BE2C (cell line): ENCODE measurements around the gene SPINK8.

Experiments
- DNase-seq: peaks from one replicate; pipeline ENCODE4 v3.0.0-alpha.2; 2020
- H3K27me3 ChIP-seq: fragments of 250-450 bp; sonication (Bioruptor Pico); 2 replicates; pipeline ENCODE4 v1.5.1; 2020; ENCODE audit warnings: mild to moderate bottlenecking
- H3K36me3 ChIP-seq: fragments of 250-450 bp; sonication (Bioruptor Pico); 2 replicates; pipeline ENCODE4 v1.5.1; 2020; ENCODE audit warnings: mild to moderate bottlenecking
- H3K4me1 ChIP-seq: fragments of 250-450 bp; sonication (Bioruptor Pico); 2 replicates; pipeline ENCODE4 v1.5.1; 2020
- H3K4me3 ChIP-seq: 2 replicates; pipeline ENCODE4 v1.5.1; 2011; ENCODE audit warnings: low read depth, low read length
- H3K9me3 ChIP-seq: fragments of 250-450 bp; sonication (Bioruptor Pico); 2 replicates; pipeline ENCODE4 v1.5.1; 2020
- CTCF ChIP-seq: IDR thresholded peaks from 2 replicates; pipeline ENCODE4 v1.5.1; 2012; ENCODE audit warnings: mild to moderate bottlenecking, low read depth, low read length

SPINK8 gene

GRCh38 chr3:48306290-48306689 lies 27.2 kb downstream of the SPINK8 start:
- H3K27me3 ChIP-seq, result no peaks in the 10 kb centered on the region
- no peaks in the 10 kb centered on the region for H3K4me1 ChIP-seq
- TF ChIP-seq CTCF, result no peak
- H3K36me3 ChIP-seq, result no peaks in the 10 kb centered on the region
- H3K4me3 ChIP-seq, result no peak overlapping the region
- DNase-seq, result no peak
- no peaks in the 10 kb centered on the region for H3K9me3 ChIP-seq

DNA sequence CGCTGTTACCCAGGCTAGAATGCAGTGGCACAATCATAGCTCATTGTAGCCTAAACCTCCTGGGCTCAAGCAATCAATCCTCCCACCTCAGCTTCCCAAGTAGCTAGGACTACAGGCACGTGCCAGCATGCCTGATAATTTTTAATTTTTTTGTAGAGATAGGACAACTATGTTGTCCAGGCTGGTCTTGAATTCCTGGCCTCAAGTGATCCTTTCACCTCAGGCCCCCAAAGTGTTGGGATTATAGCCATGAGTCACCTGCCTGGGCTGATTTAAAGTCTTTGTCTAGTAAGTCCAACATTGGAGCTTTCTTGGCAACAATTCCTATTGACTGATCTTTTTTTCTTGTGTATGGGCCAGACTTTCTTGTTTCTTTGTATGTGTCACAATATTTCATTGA lies 28.1 kb downstream of the SPINK8 start:
- Histone ChIP-seq H3K27me3 (no peaks in the 10 kb centered on the region), H3K4me1 (no peaks in the 10 kb centered on the region), H3K4me3 (no peak overlapping the region), H3K36me3 (no peaks in the 10 kb centered on the region), H3K9me3 (no peaks in the 10 kb centered on the region)
- no peak for DNase-seq
- no peak for TF ChIP-seq CTCF

DNA sequence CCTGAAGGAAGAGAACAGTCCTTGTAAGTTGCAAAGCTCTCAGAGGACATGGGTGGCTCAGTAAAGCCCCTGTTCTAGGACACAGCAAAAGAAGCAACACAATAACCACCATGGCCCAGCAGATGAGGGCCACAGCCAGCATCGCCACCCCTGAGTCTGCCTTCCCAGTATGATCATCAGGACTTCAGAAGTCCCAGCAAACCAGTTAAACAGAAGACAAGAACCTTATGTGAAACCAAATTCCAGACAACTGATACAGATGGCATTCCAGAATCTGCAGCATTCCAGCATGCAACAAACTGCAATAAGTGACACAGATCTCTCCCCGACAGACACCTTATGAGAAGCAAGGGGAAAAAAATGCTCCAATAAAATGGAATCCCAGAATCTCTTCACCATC lies 30.4 kb downstream of the SPINK8 start:
- Histone ChIP-seq H3K4me3 (no peak overlapping the region), H3K9me3 (no peaks in the 10 kb centered on the region), H3K27me3 (no peaks in the 10 kb centered on the region), H3K36me3 (no peaks in the 10 kb centered on the region), H3K4me1 (no peaks in the 10 kb centered on the region)
- TF ChIP-seq CTCF, result no peak
- DNase-seq, result no peak

GRCh38 chr3:48301800-48302166 lies 31.7 kb downstream of the SPINK8 start:
- Histone ChIP-seq H3K4me1 (no peaks in the 10 kb centered on the region), H3K27me3 (no peaks in the 10 kb centered on the region), H3K36me3 (no peaks in the 10 kb centered on the region), H3K9me3 (no peaks in the 10 kb centered on the region), H3K4me3 (peak overlapping the region; percentile 62)
- DNase-seq, result no peak
- TF ChIP-seq CTCF, result no peak

DNA sequence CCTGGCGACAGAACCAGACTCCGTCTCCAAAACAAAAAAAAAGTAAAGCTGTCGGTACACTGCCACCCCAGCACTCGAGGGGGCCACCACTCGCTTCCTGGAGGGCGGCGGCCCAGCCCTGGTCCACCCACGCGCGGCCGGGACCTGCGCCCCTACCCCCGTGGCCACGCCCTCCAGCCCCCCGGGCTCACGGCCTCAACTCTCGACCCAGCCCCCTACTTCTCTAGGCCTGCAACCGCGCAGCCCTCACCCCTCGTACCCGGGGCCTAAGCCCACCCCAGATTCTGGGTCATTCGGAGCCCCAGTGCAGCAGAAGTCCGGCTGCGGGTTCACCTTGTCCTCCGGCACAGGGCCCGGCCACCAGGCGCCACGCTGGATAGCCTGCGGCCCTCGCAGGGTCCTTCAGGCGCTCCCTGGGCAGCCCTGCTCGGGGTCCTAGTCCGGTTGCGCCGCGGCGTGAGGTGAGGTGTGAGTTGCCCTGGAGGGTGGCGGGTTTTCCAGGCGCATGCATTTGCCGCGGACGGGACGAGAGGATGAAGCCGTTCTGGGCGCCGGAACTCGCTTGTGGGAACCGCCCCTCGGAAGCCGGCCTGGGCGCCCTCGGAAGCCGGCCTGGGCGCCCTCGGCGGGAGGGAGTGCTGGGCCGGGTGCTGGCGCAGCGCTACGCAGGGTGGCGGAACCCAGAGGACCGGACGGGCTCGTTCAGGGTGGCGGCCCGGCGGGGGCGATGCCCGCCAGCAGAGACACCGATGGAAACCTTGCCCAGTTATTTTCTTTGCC lies 32.3 kb downstream of the SPINK8 start, which contains the start of gene NME6:
Gene NME6 (minus strand): TSS at position 348 of the 780 bp plus-strand sequence.
- peak; percentile 85 for DNase-seq
- no peaks in the 10 kb centered on the region for H3K4me1 ChIP-seq
- no peak for TF ChIP-seq CTCF
- no peaks in the 10 kb centered on the region for H3K27me3 ChIP-seq
- peak within 1 kb of the TSS; percentile 62 for H3K4me3 ChIP-seq
- H3K9me3 ChIP-seq, result no peaks in the 10 kb centered on the region
- no peaks in the 10 kb centered on the region for H3K36me3 ChIP-seq
